ENCODE measurements around the gene CCN2.
"Not testable (repeated sequence)": the region's sequence is repeated elsewhere in the genome, so short reads cannot be mapped to it uniquely, and the experiment has no call there.

The CCN2 gene

DNA sequence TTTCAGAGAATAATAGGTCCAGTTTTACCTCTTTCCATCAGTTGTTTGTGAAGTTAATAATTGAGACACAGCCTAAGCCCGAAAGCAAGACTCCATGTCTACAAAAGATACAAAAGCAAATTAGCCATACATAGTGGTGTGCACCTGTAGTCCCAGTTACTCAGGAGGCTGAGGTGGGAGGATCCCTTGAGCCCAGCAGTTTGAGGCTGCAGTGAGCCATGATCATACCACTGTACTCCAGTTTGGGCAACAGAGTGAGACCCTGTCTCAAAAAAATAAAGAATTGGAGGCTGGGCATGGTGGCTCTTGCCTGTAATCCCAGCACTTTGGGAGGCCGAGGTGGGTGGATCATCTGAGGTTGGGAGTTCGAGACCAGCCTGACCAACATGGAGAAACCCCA is 42.4 kb downstream of the CCN2 start:
- not testable (repeated sequence) for FAIRE-seq

DNA sequence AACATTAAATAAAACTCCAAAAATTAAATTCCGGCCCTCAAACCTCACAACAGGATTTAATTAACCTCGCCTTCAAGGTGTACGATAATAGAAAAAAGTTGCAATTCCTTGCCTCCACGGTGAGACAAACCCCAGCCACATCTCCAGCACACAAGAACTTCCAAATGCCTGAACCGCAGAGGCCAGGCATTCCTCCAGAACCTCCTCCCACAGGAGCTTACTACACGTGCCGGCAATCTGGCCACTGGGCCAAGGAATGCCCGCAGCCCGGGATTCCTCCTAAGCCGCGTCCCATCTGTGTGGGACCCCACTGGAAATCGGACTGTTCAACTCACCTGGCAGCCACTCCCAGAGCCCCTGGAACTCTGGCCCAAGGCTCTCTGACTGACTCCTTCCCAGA is 47.4 kb downstream of the CCN2 start:
- not testable (repeated sequence) for FAIRE-seq

DNA sequence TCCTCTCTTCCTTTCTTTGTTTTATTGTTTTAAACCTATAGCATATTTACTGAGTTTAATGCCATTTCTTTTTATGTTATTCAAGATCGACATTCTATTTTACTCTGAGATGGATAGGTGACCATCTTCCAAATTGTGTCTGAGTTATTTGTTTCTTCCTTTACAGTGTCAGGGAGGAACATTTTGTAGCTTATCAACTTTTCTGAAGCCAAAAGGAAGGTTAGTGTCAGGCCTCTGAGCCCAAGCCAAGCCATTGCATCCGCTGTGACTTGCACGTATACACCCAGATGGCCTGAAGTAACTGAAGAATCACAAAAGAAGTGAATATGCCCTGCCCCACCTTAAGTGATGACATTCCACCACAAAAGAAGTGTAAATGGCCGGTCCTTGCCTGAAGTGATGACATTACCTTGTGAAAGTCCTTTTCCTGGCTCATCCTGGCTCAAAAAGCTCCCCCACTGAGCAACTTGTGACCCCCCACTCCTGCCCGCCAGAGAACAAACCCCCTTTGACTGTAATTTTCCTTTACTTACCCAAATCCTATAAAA is 49.8 kb downstream of the CCN2 start:
- FAIRE-seq: not testable (repeated sequence)

- FAIRE-seq: no peak
These were observed 50.9 kb downstream of the CCN2 start for GRCh38 chr6:131900231-131900630.

- FAIRE-seq: no peak
These were observed 52.5 kb downstream of the CCN2 start for GRCh38 chr6:131898718-131899117.

All from colon (tissue), 2 donors.